Liver (tissue), 3 donors: ENCODE data around the gene EFR3B.

Experiments used
- FOXA2 ChIP-seq: IDR thresholded peaks from 2 replicates; pipeline ENCODE4 v1.6.1; 2016; ENCODE audit warnings: antibody characterized with exemption
- GABPA ChIP-seq, 2 donors: IDR thresholded peaks in 1 of 2; conservative IDR thresholded peaks in 1 of 2; 2 replicates each; pipeline ENCODE4 v1.6.1; 2016; ENCODE audit warnings: antibody characterized with exemption in 2 of 2, mild to moderate bottlenecking in 1 of 2, moderate library complexity in 1 of 2
- JUND ChIP-seq, 2 donors: IDR thresholded peaks; 2 replicates each; pipeline ENCODE4 v1.6.1; 2016; ENCODE audit warnings: antibody characterized with exemption in 2 of 2
- RAD21 ChIP-seq, 2 donors: IDR thresholded peaks; 2 replicates each; pipeline ENCODE4 v1.6.1; 2016; ENCODE audit warnings: antibody characterized with exemption in 2 of 2, mild to moderate bottlenecking in 2 of 2
- SP1 ChIP-seq: IDR thresholded peaks from 2 replicates; pipeline ENCODE4 v1.6.1; 2018; ENCODE audit warnings: antibody characterized with exemption, mild to moderate bottlenecking
- TAF1 ChIP-seq: conservative IDR thresholded peaks from 2 replicates; pipeline ENCODE4 v1.6.1; 2016; ENCODE audit warnings: antibody characterized with exemption, mild to moderate bottlenecking
- YY1 ChIP-seq: IDR thresholded peaks from 2 replicates; pipeline ENCODE4 v1.6.1; 2016; ENCODE audit warnings: antibody characterized with exemption, mild to moderate bottlenecking
- TF ChIP-seq, protein P1 (sequence below): fragments of 150-350 bp; IDR thresholded peaks from 2 replicates; pipeline ENCODE4 v1.5.1; 2017; ENCODE audit warnings: improper control_type of control experiment, low read depth, low read length; ENCODE audit not compliant: missing input control
- TF ChIP-seq, protein P2 (sequence below): IDR thresholded peaks from 2 replicates; pipeline ENCODE4 v1.6.1; 2016; ENCODE audit warnings: antibody characterized with exemption
- TF ChIP-seq, protein P3 (sequence below): IDR thresholded peaks from 2 replicates; pipeline ENCODE4 v1.6.1; 2016; ENCODE audit warnings: antibody characterized with exemption
- TF ChIP-seq, protein P4 (sequence below): IDR thresholded peaks from 2 replicates; pipeline ENCODE4 v1.6.1; 2016; ENCODE audit warnings: antibody characterized with exemption
- donor health status: healthy.
- donor health status: healthy.

DNA sequence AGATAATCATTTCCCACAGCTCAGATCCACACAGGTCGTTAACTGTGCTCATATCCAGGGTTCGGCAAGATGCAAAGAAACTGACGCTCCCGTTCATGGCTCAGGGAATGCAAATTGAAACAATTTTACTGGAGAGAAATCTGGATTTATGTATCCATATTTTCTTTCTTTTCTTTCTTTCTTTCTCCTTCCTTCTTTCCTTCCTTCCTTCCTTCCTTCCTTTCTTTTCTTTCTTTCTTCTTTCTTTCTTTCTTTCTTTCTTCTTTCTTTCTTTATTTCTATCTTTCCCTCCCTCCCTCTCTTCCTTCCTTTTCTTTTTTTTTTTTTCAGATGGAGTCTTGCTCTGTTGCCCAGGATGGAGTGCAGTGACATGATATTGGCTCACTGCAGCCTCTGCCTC lies 146.5 kb downstream of the EFR3B start:
- TF ChIP-seq YY1 = no peak
- no peak for TF ChIP-seq RAD21 (IDR thresholded peaks at IDR 0.05)
- no peak for TF ChIP-seq TAF1
- TF ChIP-seq, protein P1, sequence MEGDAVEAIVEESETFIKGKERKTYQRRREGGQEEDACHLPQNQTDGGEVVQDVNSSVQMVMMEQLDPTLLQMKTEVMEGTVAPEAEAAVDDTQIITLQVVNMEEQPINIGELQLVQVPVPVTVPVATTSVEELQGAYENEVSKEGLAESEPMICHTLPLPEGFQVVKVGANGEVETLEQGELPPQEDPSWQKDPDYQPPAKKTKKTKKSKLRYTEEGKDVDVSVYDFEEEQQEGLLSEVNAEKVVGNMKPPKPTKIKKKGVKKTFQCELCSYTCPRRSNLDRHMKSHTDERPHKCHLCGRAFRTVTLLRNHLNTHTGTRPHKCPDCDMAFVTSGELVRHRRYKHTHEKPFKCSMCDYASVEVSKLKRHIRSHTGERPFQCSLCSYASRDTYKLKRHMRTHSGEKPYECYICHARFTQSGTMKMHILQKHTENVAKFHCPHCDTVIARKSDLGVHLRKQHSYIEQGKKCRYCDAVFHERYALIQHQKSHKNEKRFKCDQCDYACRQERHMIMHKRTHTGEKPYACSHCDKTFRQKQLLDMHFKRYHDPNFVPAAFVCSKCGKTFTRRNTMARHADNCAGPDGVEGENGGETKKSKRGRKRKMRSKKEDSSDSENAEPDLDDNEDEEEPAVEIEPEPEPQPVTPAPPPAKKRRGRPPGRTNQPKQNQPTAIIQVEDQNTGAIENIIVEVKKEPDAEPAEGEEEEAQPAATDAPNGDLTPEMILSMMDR = no peak
- TF ChIP-seq GABPA (IDR thresholded peaks at IDR 0.05 in 1 of 2, conservative IDR thresholded peaks at IDR 0.05 in 1 of 2) = no peak
- TF ChIP-seq, protein P2, sequence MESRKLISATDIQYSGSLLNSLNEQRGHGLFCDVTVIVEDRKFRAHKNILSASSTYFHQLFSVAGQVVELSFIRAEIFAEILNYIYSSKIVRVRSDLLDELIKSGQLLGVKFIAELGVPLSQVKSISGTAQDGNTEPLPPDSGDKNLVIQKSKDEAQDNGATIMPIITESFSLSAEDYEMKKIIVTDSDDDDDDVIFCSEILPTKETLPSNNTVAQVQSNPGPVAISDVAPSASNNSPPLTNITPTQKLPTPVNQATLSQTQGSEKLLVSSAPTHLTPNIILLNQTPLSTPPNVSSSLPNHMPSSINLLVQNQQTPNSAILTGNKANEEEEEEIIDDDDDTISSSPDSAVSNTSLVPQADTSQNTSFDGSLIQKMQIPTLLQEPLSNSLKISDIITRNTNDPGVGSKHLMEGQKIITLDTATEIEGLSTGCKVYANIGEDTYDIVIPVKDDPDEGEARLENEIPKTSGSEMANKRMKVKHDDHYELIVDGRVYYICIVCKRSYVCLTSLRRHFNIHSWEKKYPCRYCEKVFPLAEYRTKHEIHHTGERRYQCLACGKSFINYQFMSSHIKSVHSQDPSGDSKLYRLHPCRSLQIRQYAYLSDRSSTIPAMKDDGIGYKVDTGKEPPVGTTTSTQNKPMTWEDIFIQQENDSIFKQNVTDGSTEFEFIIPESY = no peak
- TF ChIP-seq, protein P3, sequence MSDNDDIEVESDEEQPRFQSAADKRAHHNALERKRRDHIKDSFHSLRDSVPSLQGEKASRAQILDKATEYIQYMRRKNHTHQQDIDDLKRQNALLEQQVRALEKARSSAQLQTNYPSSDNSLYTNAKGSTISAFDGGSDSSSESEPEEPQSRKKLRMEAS = no peak
- TF ChIP-seq JUND (IDR thresholded peaks at IDR 0.05) = no peak
- TF ChIP-seq, protein P4, sequence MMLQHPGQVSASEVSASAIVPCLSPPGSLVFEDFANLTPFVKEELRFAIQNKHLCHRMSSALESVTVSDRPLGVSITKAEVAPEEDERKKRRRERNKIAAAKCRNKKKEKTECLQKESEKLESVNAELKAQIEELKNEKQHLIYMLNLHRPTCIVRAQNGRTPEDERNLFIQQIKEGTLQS = no peak
- TF ChIP-seq SP1 = no peak
- TF ChIP-seq FOXA2 = no peak
